ENCODE data around the gene SNX1.

The SNX1 gene

DNA sequence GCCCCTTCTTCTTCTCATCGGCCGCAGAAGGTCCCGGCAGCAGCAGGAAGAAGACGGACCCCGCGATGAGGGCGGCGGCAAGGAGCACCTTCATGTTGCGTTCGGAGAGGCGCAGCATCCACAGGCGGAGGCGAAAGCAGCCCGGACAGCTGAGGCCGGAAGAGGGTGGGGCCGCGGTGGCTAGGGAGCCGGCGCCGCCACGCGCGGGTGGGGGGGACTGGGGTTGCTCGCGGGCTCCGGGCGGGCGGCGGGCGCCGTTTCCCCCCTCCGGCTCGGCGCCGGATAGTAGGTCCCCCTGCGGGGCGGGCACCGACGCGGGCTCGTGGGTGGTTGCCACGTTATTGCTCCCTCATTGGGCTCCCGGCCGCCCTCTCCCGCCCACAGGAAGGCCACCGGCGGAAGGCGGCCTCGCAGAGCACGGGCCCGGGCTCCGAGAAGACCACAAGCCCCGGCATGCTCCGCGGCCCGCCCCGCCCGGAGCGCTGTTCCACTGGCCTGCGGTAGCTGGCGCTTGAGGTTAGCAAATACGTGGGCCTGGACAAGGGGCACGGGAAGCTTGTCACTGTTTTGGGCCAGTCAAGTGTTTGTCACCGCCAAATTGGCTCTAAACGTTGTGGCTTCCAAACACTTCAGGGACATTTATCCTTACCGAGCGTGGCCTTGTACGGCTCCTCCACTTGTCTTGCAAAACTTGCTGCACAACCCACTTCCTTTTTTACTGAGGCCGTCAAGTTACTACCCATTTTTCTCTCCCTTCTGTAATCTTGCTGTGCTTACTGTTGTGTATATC lies 67.3 kb downstream of the SNX1 start, which contains the start of gene PPIB:
TSS of gene PPIB (minus strand) at position 154 of the 790 bp plus-strand sequence. CDS start at position 118, 36 bp downstream.
- DNase-seq (ENCODE audit: low read depth in 2 of 2, low spot score in 1 of 2) = peak; percentile 90

GRCh38 chr15:64163659-64164362 lies 68.0 kb downstream of the SNX1 start:
- DNase-seq (ENCODE audit: low read depth in 2 of 2, low spot score in 1 of 2) = no peak

DNA sequence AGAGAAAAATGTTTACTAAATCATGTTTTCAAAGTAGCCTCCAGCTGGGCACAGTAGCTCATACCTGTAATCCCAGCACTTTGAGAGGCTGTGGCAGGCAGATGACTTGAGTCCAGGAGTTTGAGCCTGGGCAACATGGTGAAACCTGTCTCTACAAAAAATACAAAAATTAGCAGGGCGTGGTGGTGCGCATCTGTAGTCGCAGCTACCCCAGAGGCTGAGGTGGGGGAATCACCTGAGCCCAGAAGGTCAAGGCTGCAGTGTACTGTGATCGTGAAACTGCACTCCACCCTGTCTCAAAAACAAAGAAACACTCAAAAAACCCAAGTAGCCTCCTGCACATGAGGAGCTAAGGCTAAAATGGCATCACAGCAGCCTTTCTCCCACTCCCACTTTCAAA lies 68.7 kb downstream of the SNX1 start:
- DNase-seq (ENCODE audit: low read depth in 2 of 2, low spot score in 1 of 2) = no peak

GRCh38 chr15:64166102-64166890 lies 70.5 kb downstream of the SNX1 start:
- DNase-seq (ENCODE audit: low read depth in 2 of 2, low spot score in 1 of 2) = no peak

DNA sequence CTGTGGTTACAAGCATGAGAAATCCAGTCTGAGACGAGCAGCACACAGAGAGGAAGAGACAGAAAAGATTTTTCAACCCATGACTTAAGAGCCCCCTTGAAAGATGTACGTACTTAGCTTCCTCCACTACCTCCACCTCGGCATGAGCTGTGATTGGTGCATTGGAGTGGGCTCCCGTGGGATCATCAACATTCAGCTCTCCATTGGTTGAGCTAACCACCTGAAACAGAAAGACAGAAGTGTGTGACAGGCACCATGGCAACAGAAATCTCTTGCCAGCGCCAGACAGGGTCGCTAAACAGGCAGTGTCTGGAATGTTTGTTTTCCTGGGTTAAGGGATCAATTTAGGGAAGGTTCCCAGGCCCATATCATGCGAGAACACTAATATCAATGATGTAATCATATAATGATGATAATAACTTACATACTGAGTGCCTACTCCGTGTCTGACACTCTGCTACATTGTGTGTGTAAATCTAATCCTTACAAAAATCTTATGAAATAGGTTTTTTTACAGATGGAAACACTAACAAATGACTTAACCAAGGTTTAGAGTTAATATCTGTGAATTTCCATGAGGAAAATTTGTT lies 84.5 kb downstream of the SNX1 start:
- no peak for DNase-seq (ENCODE audit: low read depth in 2 of 2, low spot score in 1 of 2)

GRCh38 chr15:64182859-64183370 lies 87.1 kb downstream of the SNX1 start:
- no peak for DNase-seq (ENCODE audit: low read depth in 2 of 2, low spot score in 1 of 2)

- DNase-seq (ENCODE audit: low read depth in 2 of 2, low spot score in 1 of 2) = no peak
Measured at GRCh38 chr15:64185146-64185911, 89.5 kb downstream of the SNX1 start.

- no peak for DNase-seq (ENCODE audit: low read depth in 2 of 2, low spot score in 1 of 2)
Measured at GRCh38 chr15:64187396-64188191, 91.8 kb downstream of the SNX1 start.
